HG02588 (cell line): ENCODE results near the gene MAD1L1.
"Not testable (repeated sequence)": the region's sequence is repeated elsewhere in the genome, so short reads cannot be mapped to it uniquely, and the experiment has no call there.

Source experiments
- ATAC-seq: cut with Tn5 transposase; IDR thresholded peaks from one replicate; pipeline ENCODE4 v1.9.1; 2021; ENCODE audit warnings: mild to moderate bottlenecking, moderate library complexity; ENCODE audit not compliant: unreplicated experiment

The MAD1L1 gene

DNA sequence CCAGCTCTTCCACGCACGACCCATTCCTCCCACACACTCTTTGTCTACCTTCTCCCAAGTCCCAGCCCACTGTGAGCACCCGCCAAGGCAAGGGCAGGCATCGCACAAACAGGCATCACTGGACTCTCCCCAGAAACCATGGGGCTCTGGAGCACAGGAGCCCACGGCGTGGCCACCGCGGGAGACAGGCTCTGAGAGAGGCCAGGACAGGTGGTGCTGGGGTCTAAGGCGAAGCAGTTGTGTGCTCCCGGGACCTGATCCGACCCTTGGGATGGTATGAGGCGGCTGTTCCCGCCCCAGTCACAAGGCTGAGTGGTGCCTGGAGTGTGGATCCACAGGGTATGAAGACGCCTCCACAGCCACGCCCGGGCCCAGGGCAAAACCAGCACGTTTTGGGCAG, 156.9 kb downstream of the MAD1L1 start:
- ATAC-seq, result no peak

DNA sequence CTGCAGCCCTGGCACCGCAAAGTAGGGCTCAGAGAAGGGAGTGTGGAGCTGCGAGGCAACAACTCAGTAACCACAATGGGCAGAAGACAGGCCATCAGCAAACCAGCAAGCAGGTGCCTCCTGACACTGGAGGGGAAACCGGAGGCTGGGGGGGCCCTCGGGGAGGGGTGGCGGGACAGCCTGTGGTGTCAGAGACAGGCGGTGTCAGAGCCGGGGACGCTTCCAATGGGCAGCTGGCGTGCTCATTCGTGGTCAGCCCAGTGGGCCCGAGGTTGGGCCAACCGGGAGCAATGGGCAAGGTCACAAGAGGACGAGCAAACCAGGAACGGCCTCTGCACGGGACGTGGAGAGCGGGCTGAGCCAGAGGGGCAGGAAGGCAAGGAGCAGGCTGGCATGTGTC, 158.1 kb downstream of the MAD1L1 start:
- ATAC-seq, result no peak

- no peak for ATAC-seq
Observed at GRCh38 chr7:2072798-2073197, 159.9 kb downstream of the MAD1L1 start.

DNA sequence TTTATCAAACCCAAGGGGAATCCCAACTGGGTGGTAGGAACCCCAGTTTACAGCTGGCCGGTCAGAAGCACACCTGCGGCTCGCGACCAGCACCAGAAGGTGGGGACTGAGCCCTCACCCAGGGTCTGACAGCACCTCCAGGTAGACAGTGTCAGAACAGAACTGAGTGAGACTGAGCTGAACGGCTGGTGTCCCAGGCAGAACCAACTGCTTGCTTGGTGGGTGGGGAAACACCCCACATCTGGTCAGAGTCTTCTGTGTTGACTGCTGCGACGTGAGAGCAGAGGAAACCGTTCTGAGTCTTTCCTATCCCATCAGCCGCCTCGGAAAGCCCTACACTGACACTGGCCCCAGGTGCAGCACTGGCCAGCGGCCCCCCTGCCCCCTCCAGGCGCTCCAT, 160.7 kb downstream of the MAD1L1 start:
- ATAC-seq, result peak; percentile 85

GRCh38 chr7:2071133-2071832, 161.5 kb downstream of the MAD1L1 start:
- no peak for ATAC-seq

DNA sequence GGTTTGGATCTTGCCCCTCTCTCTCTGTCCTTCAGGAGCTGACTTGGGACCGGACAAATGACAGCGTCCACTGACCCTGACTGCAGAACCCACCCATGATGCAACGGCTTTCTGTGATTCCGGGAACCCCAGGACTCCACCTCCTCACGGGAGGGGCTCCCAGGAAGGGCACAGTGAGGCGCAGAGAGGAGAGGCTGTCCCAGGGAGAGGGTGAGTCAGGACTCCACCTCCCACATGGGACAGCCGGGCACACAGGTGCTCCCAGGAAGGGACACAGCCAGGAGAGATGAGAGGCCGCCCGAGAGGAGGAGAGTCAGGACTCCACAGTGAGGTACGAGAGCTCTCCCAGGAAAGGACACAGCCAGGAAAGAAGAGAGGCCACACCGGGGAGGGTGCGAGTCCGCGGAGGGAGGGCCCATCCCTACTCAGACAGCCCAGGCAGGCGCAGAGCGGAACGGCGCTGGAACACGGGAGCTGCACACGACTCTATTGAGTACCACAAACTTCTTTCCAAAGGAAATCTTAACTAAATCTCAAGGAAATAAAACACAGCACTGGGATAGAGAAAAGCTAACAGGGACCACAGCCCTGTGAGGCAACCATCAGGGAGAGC, 162.5 kb downstream of the MAD1L1 start:
- no peak for ATAC-seq

DNA sequence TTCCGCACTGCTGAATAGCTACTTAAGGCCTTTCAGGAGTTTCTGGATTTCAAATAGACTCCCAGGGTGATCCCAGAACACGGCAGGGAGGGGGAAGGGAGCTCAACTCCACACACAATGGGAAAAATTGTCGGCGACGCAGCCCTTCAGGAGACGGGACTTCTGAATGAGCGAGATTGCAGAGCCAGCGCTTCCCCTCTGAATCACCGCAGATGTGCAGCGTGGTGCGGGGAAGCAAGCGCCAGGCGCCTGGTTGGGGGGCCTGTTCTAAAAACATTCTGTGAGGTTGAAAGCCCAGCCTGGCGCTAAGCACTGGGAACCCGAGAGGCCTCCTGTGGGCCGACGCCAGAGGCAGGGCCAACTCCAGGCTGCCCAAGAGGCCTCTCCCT, 163.3 kb downstream of the MAD1L1 start:
- no peak for ATAC-seq

DNA sequence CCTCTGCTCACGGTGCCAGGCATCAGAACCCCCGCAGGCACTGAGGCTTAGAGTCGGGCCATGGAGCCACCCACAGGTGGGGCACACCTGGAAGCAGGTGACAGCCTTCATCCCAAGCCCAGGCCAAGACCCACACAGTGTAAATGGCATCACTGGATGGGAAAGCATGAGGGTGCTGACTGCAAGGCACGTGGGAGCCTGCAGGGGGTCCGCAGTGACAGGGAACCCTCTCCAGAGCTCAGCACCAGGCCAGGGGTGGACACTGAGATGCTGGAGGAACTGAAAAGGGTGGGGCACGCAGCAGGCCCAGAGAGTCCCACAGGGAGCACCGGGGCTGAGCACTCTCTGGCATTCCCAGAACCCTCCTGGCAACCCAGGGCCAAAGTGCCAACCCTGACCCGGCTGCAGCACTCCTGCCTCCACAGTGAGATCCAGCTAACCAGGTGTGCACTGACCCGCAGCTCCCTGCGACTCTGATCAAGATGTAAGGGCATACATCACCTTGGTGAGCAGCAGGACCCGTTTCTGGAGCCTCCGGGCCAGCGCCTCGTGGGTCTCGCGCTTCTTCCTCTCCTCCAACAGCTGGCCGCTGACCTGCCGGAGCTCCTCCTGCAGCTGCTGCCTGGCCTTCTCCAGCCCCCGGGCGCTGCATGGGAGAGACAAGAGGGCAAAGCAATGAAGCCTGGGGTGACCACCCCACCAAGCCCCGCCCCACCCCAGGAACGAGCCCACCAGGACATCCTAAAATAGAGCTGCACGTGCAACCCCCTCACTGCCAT, 163.9 kb downstream of the MAD1L1 start:
- no peak for ATAC-seq

DNA sequence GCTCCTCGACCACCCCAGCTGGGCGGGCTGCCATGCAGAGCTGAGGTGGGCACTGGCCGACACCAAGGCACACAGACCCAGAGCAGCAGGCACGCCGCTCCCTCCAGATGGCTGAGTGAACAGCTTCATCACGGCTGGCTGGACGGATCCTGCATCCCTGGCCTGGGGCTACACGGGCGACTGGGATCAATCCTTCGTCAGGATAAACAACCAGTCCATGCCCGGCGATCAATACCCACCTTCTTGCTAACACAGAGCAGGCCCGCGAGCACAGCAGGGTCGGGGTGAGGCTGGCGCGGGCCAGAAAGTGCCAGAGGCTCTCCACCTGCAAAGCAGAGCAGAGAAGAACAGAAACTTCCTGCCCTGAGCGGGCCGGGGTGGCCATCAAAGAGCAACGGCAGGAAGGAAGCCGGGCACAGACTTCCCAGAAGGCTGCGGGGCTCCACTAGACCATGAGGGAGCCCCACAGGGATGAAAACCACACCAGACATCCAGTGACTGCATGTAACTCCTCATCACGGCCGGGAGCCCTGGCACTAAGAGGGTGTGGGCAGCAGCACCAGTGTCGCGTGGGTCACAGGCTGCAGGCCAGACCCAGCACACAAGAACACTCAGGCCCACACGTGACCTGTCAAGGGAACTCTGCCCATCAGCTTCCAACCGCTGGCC, 166.4 kb downstream of the MAD1L1 start:
- ATAC-seq, result no peak

GRCh38 chr7:2065528-2065927, 167.2 kb downstream of the MAD1L1 start:
- no peak for ATAC-seq

DNA sequence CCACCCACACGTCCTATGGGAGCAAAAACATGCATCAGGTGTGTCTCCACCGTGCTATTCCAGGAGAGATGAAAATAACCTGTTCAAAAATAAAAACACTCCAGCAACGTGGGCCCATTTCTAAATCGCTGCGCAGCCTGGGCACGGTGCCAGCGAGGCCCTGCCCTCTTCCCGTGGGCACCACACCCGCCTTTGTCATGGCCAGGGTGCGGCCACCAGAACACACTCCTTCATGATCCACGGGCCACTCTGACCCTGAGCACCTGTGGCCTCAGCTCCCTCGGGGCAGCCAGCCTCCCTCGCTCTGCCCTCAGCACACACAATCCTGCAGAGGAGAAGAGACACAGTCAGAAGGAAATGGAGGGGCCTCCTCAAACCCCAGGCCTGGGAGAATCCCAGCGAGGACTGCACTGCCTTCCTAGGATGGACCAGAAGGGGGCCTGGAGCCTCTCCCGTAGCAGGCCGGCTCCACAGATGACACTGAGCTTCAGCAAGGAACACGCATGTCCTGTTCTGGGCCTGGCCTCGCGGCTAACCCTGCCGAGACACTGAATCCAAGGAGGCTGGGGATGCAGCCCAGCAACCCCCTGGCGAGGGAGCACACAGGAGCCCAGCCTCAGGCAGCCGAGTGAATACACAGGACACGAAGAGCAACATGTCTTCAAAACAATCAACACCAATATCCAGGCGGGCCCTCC, 169.0 kb downstream of the MAD1L1 start:
- ATAC-seq, result no peak

DNA sequence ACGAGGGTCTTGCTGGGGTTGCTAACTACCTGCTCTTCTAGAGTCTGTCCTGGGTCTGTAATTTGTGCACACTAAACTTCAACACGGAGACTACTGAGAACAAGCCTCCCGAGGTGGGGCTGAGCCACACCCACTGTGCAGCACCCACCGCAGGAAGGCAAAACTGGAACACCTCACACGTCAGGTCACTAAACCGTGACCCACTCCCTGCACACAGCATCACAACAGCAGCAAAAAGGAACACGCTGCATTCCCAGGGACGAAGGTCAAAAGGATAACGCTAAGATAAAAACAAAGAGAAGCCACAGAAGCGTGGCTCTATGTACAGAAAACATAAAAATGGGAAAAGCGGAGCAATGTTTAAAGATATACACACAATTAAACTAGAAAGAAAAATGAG, 170.1 kb downstream of the MAD1L1 start:
- no peak for ATAC-seq

DNA sequence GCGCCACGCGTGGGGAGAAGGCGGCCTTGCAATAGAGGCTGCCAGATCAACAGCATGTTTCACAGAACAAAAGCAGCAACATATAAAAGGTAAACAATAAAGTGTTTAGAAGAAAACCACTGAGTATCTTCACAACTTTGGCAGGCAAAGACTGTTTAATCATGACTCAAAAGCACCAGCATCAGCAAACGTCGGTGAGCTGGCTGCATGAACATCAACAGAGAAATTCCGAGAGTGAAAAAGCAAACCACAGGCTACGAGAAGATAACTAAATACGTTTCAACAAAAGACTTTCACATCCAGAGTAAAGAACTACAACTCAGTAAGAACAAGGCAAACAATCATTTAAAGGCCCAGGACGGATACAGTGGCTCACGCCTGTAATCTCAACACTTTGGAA, 172.0 kb downstream of the MAD1L1 start:
- ATAC-seq, result no peak

- no peak for ATAC-seq
Observed at GRCh38 chr7:2059964-2060700, 172.6 kb downstream of the MAD1L1 start.

- ATAC-seq, result not testable (repeated sequence)
Observed at GRCh38 chr7:2058246-2058645, 174.5 kb downstream of the MAD1L1 start.

- no peak for ATAC-seq
Observed at GRCh38 chr7:2055956-2056355, 176.8 kb downstream of the MAD1L1 start.

GRCh38 chr7:2054927-2055326, 177.8 kb downstream of the MAD1L1 start:
- no peak for ATAC-seq

DNA sequence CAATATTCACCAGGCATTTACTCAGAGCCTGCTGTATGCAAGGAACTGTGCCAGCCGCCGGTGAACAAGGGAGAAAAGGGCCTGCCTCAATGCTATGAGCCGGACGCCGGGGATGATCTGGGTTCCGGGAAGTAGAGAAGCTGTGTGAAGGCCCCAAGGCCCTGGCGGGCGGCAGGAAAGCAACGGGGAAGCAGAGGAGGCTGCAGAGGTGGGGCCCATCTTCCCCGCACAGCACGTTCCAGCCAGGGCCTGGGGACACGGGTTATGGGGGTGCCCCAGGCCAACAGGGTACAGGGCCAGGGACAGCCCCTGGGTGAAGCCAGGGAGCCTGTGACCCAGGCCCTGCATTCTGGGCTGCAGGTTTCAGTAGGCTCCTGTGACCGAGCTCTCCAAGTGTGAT, 179.3 kb downstream of the MAD1L1 start:
- ATAC-seq, result no peak

DNA sequence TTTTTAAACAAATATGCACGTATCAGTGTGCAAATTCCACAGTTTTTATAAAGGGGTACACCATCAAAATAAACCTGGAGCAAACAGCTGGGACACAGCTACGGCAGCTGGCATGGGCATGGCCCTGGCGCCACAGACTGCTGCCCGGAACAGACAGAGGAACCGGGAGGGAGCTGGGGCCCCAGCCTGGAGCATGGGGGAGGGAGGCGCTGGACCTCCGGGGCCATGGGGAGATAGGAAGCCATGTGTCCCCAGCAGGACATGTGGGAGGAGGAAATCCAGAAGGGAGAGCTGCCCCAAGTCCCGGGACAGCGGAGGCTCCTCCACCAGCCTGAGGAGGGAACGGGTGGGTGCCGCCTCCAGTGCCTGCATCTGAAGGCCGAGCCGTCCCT, 180.1 kb downstream of the MAD1L1 start:
- ATAC-seq, result no peak
